ENCODE data around the gene PGRMC2.
"Not testable (repeated sequence)": the region's sequence is repeated elsewhere in the genome, so short reads cannot be mapped to it uniquely, and the experiment has no call there.

PGRMC2 gene

DNA sequence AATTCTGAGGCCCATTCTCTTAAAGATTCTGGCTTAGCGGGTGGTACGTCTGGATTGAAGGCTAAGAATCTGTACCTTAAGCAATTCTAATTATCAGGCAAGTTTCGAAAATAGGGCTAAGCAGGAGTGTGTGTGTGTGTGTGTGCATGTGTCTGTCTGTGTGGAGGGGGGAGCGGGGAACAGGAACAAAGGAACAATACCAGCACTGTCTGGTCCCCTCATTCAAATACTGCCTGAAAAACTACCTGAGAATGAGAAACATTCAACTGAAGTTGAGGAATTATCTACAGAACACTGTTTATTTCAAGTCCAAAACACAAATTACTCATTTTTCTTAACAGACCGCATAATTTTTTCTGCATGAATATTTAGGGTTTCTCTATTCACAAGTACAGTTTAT is 18.6 kb downstream of the PGRMC2 start:
- DNase-seq (ENCODE audit: low read depth) = no peak
- TF ChIP-seq CTCF (IDR thresholded peaks at IDR 0.05; ENCODE audit: low read depth, low read length, missing control alignments) = no peak
- in situ Hi-C loops (cut with HindIII; ENCODE audit: low sequenced_read_pairs) = no loop called here
- no peak overlapping the region for H3K4me3 ChIP-seq (ENCODE audit: low read depth, low read length)

DNA sequence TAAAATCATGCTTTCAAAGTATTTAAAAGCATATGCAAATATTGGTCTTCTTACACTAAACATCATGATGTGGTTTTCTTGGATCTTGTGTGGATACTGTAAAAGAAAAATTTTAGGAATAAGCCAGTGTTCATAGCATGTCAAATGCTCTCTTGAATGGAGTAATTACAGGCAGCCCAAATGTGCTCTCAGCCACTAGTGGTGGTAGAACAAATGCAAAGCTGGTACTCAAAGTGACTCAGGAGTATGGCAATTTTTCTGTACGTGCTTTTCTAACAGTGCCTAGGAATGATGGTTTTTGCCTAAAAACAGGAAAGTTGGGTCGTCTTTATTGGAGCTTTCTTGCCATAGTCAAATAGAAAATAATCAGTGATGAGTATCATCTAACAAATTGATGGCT is 19.9 kb downstream of the PGRMC2 start:
- in situ Hi-C loops (cut with HindIII; ENCODE audit: low sequenced_read_pairs) = no loop called here
- no peak for TF ChIP-seq CTCF (IDR thresholded peaks at IDR 0.05; ENCODE audit: low read depth, low read length, missing control alignments)
- DNase-seq (ENCODE audit: low read depth) = no peak
- H3K4me3 ChIP-seq (ENCODE audit: low read depth, low read length) = no peak overlapping the region

DNA sequence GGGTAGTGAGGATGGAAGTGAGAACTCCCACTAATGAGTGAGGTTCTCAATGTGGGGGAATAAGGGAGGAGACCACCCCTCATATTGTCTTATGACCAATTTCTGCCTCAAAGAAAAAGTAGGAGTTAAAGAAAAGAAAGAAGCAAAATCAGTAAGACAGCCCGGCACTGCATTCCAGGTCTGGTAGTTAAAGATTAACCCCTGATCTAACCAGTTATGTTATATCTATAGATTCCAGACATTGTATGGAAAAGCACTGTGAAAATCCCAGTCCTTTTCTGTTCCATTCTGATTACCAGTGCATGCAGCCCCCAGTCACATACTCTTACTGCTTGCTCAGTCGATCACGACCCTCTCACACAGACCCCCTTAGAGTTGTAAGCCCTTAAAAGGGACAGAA is 20.4 kb downstream of the PGRMC2 start:
- DNase-seq (ENCODE audit: low read depth); in situ Hi-C loops (cut with HindIII; ENCODE audit: low sequenced_read_pairs); H3K4me3 ChIP-seq (ENCODE audit: low read depth, low read length): not testable (repeated sequence)

DNA sequence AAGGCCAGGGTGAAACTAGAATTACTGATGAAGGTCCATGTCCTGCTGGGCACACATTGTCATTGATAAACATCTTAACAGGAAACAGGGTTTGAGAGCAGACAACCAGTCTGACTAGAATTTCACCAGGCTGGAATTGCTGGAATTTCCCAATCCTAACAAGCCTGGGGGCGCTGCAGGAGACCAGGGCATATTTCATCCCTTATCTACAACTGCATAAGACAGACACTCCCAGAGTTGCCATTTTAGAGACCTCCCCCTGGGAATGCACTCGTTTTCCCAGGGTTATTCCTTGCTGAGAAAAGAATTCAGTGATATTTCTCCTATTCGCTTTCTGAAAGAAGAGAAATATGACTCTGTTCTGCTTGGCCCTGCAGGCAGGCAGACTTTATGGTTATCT is 22.1 kb downstream of the PGRMC2 start:
- DNase-seq (ENCODE audit: low read depth); in situ Hi-C loops (cut with HindIII; ENCODE audit: low sequenced_read_pairs); H3K4me3 ChIP-seq (ENCODE audit: low read depth, low read length): not testable (repeated sequence)

DNA sequence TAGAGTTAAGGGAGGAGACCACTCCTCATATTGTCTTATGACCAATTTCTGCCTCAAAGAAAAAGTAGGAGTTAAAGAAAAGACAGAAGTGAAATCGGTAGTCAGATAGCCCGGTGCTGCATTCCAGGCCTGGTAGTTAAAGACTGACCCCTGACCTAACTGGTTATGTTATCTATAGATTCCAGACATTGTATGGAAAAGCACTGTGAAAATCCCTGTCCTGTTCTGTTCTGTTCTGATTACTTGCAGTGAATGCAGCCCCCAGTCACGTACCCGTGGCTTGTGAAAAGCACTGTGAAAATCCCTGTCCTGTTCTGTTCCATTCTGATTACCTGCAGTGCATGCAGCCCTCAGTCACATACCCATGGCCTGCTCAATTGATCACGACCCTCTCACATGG is 27.7 kb downstream of the PGRMC2 start:
- H3K4me3 ChIP-seq (ENCODE audit: low read depth, low read length); DNase-seq (ENCODE audit: low read depth); in situ Hi-C loops (cut with HindIII; ENCODE audit: low sequenced_read_pairs): not testable (repeated sequence)

- H3K4me3 ChIP-seq (ENCODE audit: low read depth, low read length); in situ Hi-C loops (cut with HindIII; ENCODE audit: low sequenced_read_pairs); DNase-seq (ENCODE audit: low read depth): not testable (repeated sequence)
These were observed 29.4 kb downstream of the PGRMC2 start for GRCh38 chr4:128258166-128258565.

DNA sequence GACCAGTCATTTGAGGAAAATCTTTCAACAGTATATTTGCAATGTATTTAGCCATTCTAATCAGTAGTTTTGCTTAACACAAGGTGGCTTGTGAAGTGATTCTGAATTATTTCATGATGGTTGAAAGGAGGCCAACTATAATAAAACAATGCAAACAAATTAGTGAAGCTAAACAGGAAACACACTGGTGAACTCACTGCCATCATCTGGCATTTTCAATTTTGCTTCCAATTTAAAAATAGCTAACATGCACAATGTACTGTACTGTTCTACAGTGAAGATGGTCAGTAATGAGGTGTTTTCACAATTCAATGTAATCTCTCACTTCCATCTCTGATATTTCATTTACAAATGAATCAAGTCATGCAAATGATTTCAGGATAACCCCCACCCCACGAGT is 31.1 kb downstream of the PGRMC2 start:
- DNase-seq (ENCODE audit: low read depth) = no peak

DNA sequence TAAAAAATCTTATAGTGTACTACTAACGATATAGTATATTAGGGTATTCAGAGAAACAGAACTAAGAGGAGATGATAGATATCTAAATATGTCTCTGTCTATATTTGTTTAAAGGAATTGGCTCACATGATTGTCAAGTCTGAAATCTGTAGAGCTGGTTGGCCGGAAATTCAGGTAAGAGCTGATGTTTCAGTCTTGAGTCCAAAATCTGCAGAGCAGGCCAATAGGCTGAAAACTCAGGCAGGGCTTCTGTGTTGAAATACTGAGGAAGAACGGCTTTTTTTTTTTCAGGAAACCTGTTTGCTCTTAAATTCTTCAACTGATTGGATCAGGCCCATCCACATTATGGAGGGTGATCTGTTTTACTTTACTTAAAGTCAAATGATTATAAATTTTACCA is 31.7 kb downstream of the PGRMC2 start:
- TF ChIP-seq CTCF (IDR thresholded peaks at IDR 0.05; ENCODE audit: low read depth, low read length, missing control alignments) = no peak
- H3K4me3 ChIP-seq (ENCODE audit: low read depth, low read length) = no peak overlapping the region
- DNase-seq (ENCODE audit: low read depth) = no peak
- in situ Hi-C loops (cut with HindIII; ENCODE audit: low sequenced_read_pairs) = no loop called here

More for the DNA sequence above, 31.1 kb downstream of the PGRMC2 start:
- H3K4me3 ChIP-seq (ENCODE audit: low read depth, low read length) = no peak overlapping the region
- no peak for TF ChIP-seq CTCF (IDR thresholded peaks at IDR 0.05; ENCODE audit: low read depth, low read length, missing control alignments)
- in situ Hi-C loops (cut with HindIII; ENCODE audit: low sequenced_read_pairs) = no loop called here

- no peak for TF ChIP-seq CTCF (IDR thresholded peaks at IDR 0.05; ENCODE audit: low read depth, low read length, missing control alignments)
- in situ Hi-C loops (cut with HindIII; ENCODE audit: low sequenced_read_pairs) = no loop called here
- no peak overlapping the region for H3K4me3 ChIP-seq (ENCODE audit: low read depth, low read length)
- DNase-seq (ENCODE audit: low read depth) = no peak
These were observed 37.6 kb downstream of the PGRMC2 start for GRCh38 chr4:128249787-128250668.
